HCT116 (cell line): ENCODE data around the gene SSMEM1. TPM values are rescaled to one million over a fixed set of nuclear protein-coding genes. Genes with fewer than 3 reads are reported as not detected.

Experiments used
- ATAC-seq: fragments of 200-7000 bp; cut with Tn5 transposase; 2 replicates; pipeline ENCODE4 v1.9.1; 2020; ENCODE audit warnings: mild to moderate bottlenecking, moderate library complexity
- BruUV-seq: library from RNA; stranded (reverse); fragments of 400-500 nt; replicated peaks from 2 replicates; lab custom pipeline; 2021; lab: Mats Ljungman, UMichigan
- CTCF ChIA-PET: fragments of 300-600 bp; sonication (Branson Sonifier 250); formaldehyde crosslinking; loops from one replicate; lab custom pipeline; 2021; ENCODE audit warnings: antibody characterized with exemption; lab: Charles Lee
- POLR2A ChIA-PET: fragments of 300-600, 350-600 bp; sonication (Branson Sonifier 250); formaldehyde crosslinking; loops from one replicate; lab custom pipeline; 2021; ENCODE audit warnings: antibody characterized with exemption; lab: Charles Lee
- RAD21 ChIA-PET, 2 experiments: fragments of 300-600 bp; sonication (Branson Sonifier 250); formaldehyde crosslinking; loops; one replicate each; lab custom pipeline; 2023; ENCODE audit warnings: low total read pairs in 2 of 2; ENCODE audit not compliant: uncharacterized antibody in 2 of 2, unreplicated experiment in 2 of 2, low non-redundant PET in 1 of 2; lab: Charles Lee
- DNase-seq: peaks from one replicate; pipeline ENCODE4 v3.0.0-alpha.2; 2010; ENCODE audit warnings: low read depth, low spot score
- H2AFZ ChIP-seq: fragments of 200-600 bp; shearing (Covaris generic), sonication (generic); 2 replicates; pipeline ENCODE4 v1.6.1; 2017; ENCODE audit warnings: low read depth, mixed run types, mixed read lengths, antibody characterized with exemption, low read length; ENCODE audit not compliant: poor library complexity, severe bottlenecking
- H3K27ac ChIP-seq: 2 replicates; pipeline ENCODE4 v1.5.1; 2012; ENCODE audit warnings: low read depth, low read length
- H3K27me3 ChIP-seq: fragments of 200-600 bp; sonication (generic); 2 replicates; pipeline ENCODE4 v1.6.1; 2016; ENCODE audit warnings: mixed run types, low read length, mixed read lengths; ENCODE audit not compliant: insufficient read depth
- H3K36me3 ChIP-seq, 2 experiments: fragments of 200-500 bp in 1 of 2; fragments of 200-600 bp in 1 of 2; sonication (Bioruptor generic) in 1 of 2; sonication (generic) in 1 of 2; 2 replicates each; pipeline versions ENCODE4 v1.5.1 to v1.6.1; 2014 to 2016; ENCODE audit warnings: low read length in 2 of 2, inconsistent platforms in 1 of 2, mixed read lengths in 1 of 2, mixed run types in 1 of 2; ENCODE audit not compliant: insufficient read depth in 2 of 2, control insufficient read depth in 1 of 2
- H3K4me1 ChIP-seq, 2 experiments: fragments of 200-600 bp in 1 of 2; sonication (generic) in 1 of 2; 2 replicates each; pipeline versions ENCODE4 v1.5.1 to v1.6.1; 2012 to 2017; ENCODE audit warnings: low read length in 2 of 2, inconsistent platforms in 1 of 2, mild to moderate bottlenecking in 1 of 2, mixed read lengths in 1 of 2, mixed run types in 1 of 2, moderate library complexity in 1 of 2; ENCODE audit not compliant: insufficient read depth in 2 of 2, control insufficient read depth in 1 of 2
- H3K4me2 ChIP-seq: fragments of 200-600 bp; sonication (generic); 2 replicates; pipeline ENCODE4 v1.6.1; 2017; ENCODE audit warnings: mixed run types, low read length, mixed read lengths
- H3K4me3 ChIP-seq, 2 experiments: fragments of 200-600 bp in 1 of 2; sonication (generic) in 1 of 2; replicated peaks in 1 of 2; 2 replicates each; pipeline ENCODE4 v1.5.1; 2011 to 2016; ENCODE audit warnings: low read length in 2 of 2, control low read depth in 1 of 2, low read depth in 1 of 2, mild to moderate bottlenecking in 1 of 2, mixed read lengths in 1 of 2, mixed run types in 1 of 2
- H3K79me2 ChIP-seq: fragments of 200-600 bp; sonication (generic); 2 replicates; pipeline ENCODE4 v1.6.1; 2017; ENCODE audit warnings: mild to moderate bottlenecking, mixed run types, low read length, moderate library complexity, mixed read lengths; ENCODE audit not compliant: insufficient read depth
- H3K9ac ChIP-seq: fragments of 200-600 bp; sonication (generic); 2 replicates; pipeline ENCODE4 v1.6.1; 2016; ENCODE audit warnings: low read length, mixed read lengths
- H3K9me2 ChIP-seq: fragments of 200-600 bp; sonication (generic), shearing (Covaris generic); 2 replicates; pipeline ENCODE4 v1.6.1; 2017; ENCODE audit warnings: mixed run types, mild to moderate bottlenecking, moderate library complexity; ENCODE audit not compliant: insufficient read depth
- H3K9me3 ChIP-seq, 2 experiments: fragments of 200-500 bp in 1 of 2; fragments of 200-600 bp in 1 of 2; sonication (Bioruptor generic) in 1 of 2; sonication (generic) in 1 of 2; 2 replicates each; pipeline ENCODE4 v1.6.1; 2014 to 2017; ENCODE audit warnings: low read length in 2 of 2, mixed read lengths in 2 of 2, inconsistent platforms in 1 of 2, low read depth in 1 of 2, mild to moderate bottlenecking in 1 of 2, mixed run types in 1 of 2, moderate library complexity in 1 of 2; ENCODE audit not compliant: control insufficient read depth in 1 of 2, insufficient read depth in 1 of 2
- H4K20me1 ChIP-seq: fragments of 200-600 bp; sonication (generic), shearing (Covaris generic); 2 replicates; pipeline ENCODE4 v1.6.1; 2017; ENCODE audit warnings: mixed run types, mild to moderate bottlenecking, moderate library complexity; ENCODE audit not compliant: insufficient read depth
- ATF3 ChIP-seq: IDR thresholded peaks from 2 replicates; pipeline ENCODE4 v1.6.1; 2012
- CBX3 ChIP-seq: IDR thresholded peaks from 2 replicates; pipeline ENCODE4 v1.6.1; 2012; ENCODE audit warnings: low read depth
- ELF1 ChIP-seq: IDR thresholded peaks from 2 replicates; pipeline ENCODE4 v1.6.1; 2012; ENCODE audit warnings: low read depth, borderline replicate concordance
- SP1 ChIP-seq: IDR thresholded peaks from 2 replicates; pipeline ENCODE4 v1.6.1; 2012; ENCODE audit warnings: low read depth
- intact Hi-C: fragments of 100-400 bp; cut with micrococcal nuclease; formaldehyde crosslinking; loops from 2 replicates; pipeline ENCODE4 v1.10.0; 2022
- total RNA-seq: library from RNA; stranded (reverse); gene quantifications from one replicate; pipeline ENCODE4 v1.2.1, GENCODE V29; 2021; ENCODE audit not compliant: unreplicated experiment

SSMEM1 gene
- total RNA-seq, 1 experiment from 2014 or later: not detected

GRCh38 chr7:130258494-130259078 is 50.9 kb downstream of the SSMEM1 start:
- intact Hi-C loops: no loop called here
- H3K36me3 ChIP-seq: no peaks in the 10 kb centered on the region
- H3K27me3 ChIP-seq: no peaks in the 10 kb centered on the region
- no peaks in the 10 kb centered on the region for H3K9me2 ChIP-seq
- no peak overlapping the region for H3K4me3 ChIP-seq
- H3K4me2 ChIP-seq: no peak overlapping the region
- ChIA-PET CTCF (interaction anchor here (1.2 kb wide), 1 partner anchor 15 kb away, joined by 6 read pairs; no protein-coding TSS in a partner anchor), RAD21 (no interaction called here), POLR2A (no interaction called here)
- H3K9me3 ChIP-seq: no peaks in the 10 kb centered on the region
- BruUV-seq: no TSS peak
- H4K20me1 ChIP-seq: no peaks in the 10 kb centered on the region
- no peak for ATAC-seq
- TF ChIP-seq ATF3: no peak
- TF ChIP-seq CBX3: 0 out of 2 replicates have a peak, but pooled peaks have one; percentile 18
- H3K27ac ChIP-seq: no peak overlapping the region
- no peaks in the 10 kb centered on the region for H3K79me2 ChIP-seq
- DNase-seq: no peak
- H2AFZ ChIP-seq: no peak overlapping the region
- no peak overlapping the region for H3K9ac ChIP-seq
- H3K4me1 ChIP-seq: no peaks in the 10 kb centered on the region

GRCh38 chr7:130262448-130262847 is 54.8 kb downstream of the SSMEM1 start:
- Histone ChIP-seq H3K27ac (no peak overlapping the region), H4K20me1 (no peaks in the 10 kb centered on the region), H3K79me2 (no peaks in the 10 kb centered on the region), H3K9me3 (no peaks in the 10 kb centered on the region), H3K4me2 (no peak overlapping the region), H3K4me3 (no peak overlapping the region), H3K27me3 (no peaks in the 10 kb centered on the region), H3K9me2 (no peaks in the 10 kb centered on the region), H3K4me1 (no peaks in the 10 kb centered on the region), H3K9ac (no peak overlapping the region), H3K36me3 (no peaks in the 10 kb centered on the region), H2AFZ (no peak overlapping the region)
- TF ChIP-seq CBX3 (no peak), ELF1 (no peak), SP1 (no peak)
- DNase-seq (no peak), ATAC-seq (no peak)
- CTCF ChIA-PET: no interaction called here
- POLR2A ChIA-PET: no interaction called here
- RAD21 ChIA-PET: no interaction called here
- intact Hi-C loops: no loop called here
- BruUV-seq: no TSS peak
